K562 (cell line): Measurements from ENCODE around the gene SLC26A5. TPM values are rescaled to one million over a fixed set of nuclear protein-coding genes. Genes with fewer than 3 reads are reported as not detected.

ENCODE experiments used
- CBFB ChIP-seq: sonication (generic); formaldehyde crosslinking; IDR thresholded peaks from 2 replicates; pipeline ENCODE4 v1.4.0; 2020; ENCODE audit warnings: mild to moderate bottlenecking, missing genetic modification reagents
- COPS2 ChIP-seq: fragments of 450-650 bp; conservative IDR thresholded peaks from 2 replicates; pipeline ENCODE4 v1.6.1; 2016; ENCODE audit warnings: mild to moderate bottlenecking, moderate library complexity
- ELF2 ChIP-seq: fragments of 250-450 bp; sonication (Bioruptor Pico); IDR thresholded peaks from 2 replicates; pipeline ENCODE4 v1.5.0; 2021; ENCODE audit warnings: mild to moderate bottlenecking
- GATAD2A ChIP-seq: fragments of 450-650 bp; IDR thresholded peaks from 2 replicates; pipeline ENCODE4 v1.6.1; 2017
- GATAD2B ChIP-seq: fragments of 450-650 bp; IDR thresholded peaks from 2 replicates; pipeline ENCODE4 v1.6.1; 2017; ENCODE audit warnings: mild to moderate bottlenecking, borderline replicate concordance
- HDAC3 ChIP-seq: fragments of 450-650 bp; IDR thresholded peaks from 2 replicates; pipeline ENCODE4 v1.6.1; 2018; ENCODE audit warnings: borderline replicate concordance, mild to moderate bottlenecking, moderate library complexity; ENCODE audit not compliant: partially characterized antibody
- KAT7 ChIP-seq: sonication (generic); formaldehyde crosslinking; IDR thresholded peaks from 2 replicates; pipeline ENCODE4 v1.8.0; 2022; ENCODE audit warnings: missing genetic modification reagents, mild to moderate bottlenecking, borderline replicate concordance
- KLF1 ChIP-seq: fragments of 450-650 bp; IDR thresholded peaks from 2 replicates; pipeline ENCODE4 v1.6.1; 2016; ENCODE audit warnings: missing genetic modification characterization, missing compliant biosample characterization
- KLF16 ChIP-seq: IDR thresholded peaks from 2 replicates; pipeline ENCODE4 v1.6.1; 2016; ENCODE audit warnings: antibody characterized with exemption
- MEIS2 ChIP-seq: fragments of 450-650 bp; IDR thresholded peaks from 2 replicates; pipeline ENCODE4 v1.6.1; 2014; ENCODE audit warnings: mild to moderate bottlenecking; ENCODE audit not compliant: partially characterized antibody
- MTA2 ChIP-seq: fragments of 450-650 bp; IDR thresholded peaks from 2 replicates; pipeline ENCODE4 v1.6.1; 2016; ENCODE audit warnings: low read depth
- NCOR1 ChIP-seq: fragments of 450-650 bp; IDR thresholded peaks from 2 replicates; pipeline ENCODE4 v1.6.1; 2016; ENCODE audit warnings: mild to moderate bottlenecking, moderate library complexity
- PRPF4 ChIP-seq: fragments of 200-400 bp; formaldehyde crosslinking; IDR thresholded peaks from one replicate; pipeline ENCODE4 v1.6.1; 2017; ENCODE audit warnings: low read length, low read depth, mild to moderate bottlenecking; ENCODE audit not compliant: insufficient read depth, poor library complexity, severe bottlenecking
- PTRF ChIP-seq: fragments of 450-650 bp; IDR thresholded peaks from 2 replicates; pipeline ENCODE4 v1.6.1; 2016; ENCODE audit warnings: mild to moderate bottlenecking, missing genetic modification characterization, missing compliant biosample characterization
- RBBP5 ChIP-seq: fragments of 200-600 bp; sonication (generic); IDR thresholded peaks from 2 replicates; pipeline ENCODE4 v1.6.1; 2012; ENCODE audit warnings: borderline replicate concordance, mild to moderate bottlenecking, low read length, control low read depth, inconsistent platforms; ENCODE audit not compliant: insufficient read depth, poor library complexity, severe bottlenecking
- TAL1 ChIP-seq: fragments of 450-650 bp; IDR thresholded peaks from 2 replicates; pipeline ENCODE4 v1.6.1; 2016; ENCODE audit warnings: mild to moderate bottlenecking
- TBP ChIP-seq: optimal IDR thresholded peaks from 2 replicates; pipeline ENCODE3; 2011; ENCODE audit warnings: low read depth, low read length, improper control_type of control experiment
- TSC22D4 ChIP-seq: fragments of 450-650 bp; IDR thresholded peaks from 2 replicates; pipeline ENCODE4 v1.6.1; 2016; ENCODE audit warnings: missing genetic modification characterization, missing biosample characterization, control low read depth
- XRCC4 ChIP-seq: IDR thresholded peaks from one replicate; pipeline ENCODE4 v1.6.1; 2011; ENCODE audit not compliant: insufficient read depth, insufficient read length; ENCODE audit errors: extremely low read depth
- ZNF121 ChIP-seq: sonication (generic); formaldehyde crosslinking; conservative IDR thresholded peaks from 2 replicates; pipeline ENCODE4 v1.8.0; 2022; ENCODE audit warnings: missing genetic modification reagents
- ZNF212 ChIP-seq: fragments of 450-650 bp; formaldehyde crosslinking; IDR thresholded peaks from 2 replicates; pipeline ENCODE4 v1.4.0; 2020; ENCODE audit warnings: mild to moderate bottlenecking
- ZNF561 ChIP-seq: fragments of 450-650 bp; formaldehyde crosslinking; conservative IDR thresholded peaks from 2 replicates; pipeline ENCODE4 v1.4.0; 2020; ENCODE audit warnings: mild to moderate bottlenecking, moderate library complexity
- polyA plus RNA-seq, 8 experiments: library from polyadenylated mRNA; depleted of rRNA in 4 of 8; stranded (reverse) in 5 of 8; unstranded in 3 of 8; fragments of >200 nt; fragmentation: Nextera tagmentation in 2 of 8; fragmentation: Illumina TruSeq in 1 of 8; extraction: Ambion mirVana in 2 of 8; extraction: Trizol in 1 of 8; gene quantifications; 2 replicates each; pipeline versions ENCODE4 v1.2.1 to v1.2.3, GENCODE V29; 2011 to 2014; ENCODE audit warnings: inconsistent platforms in 1 of 8, missing spikeins in 1 of 8
- total RNA-seq, 7 experiments: library from RNA; depleted of rRNA in 6 of 7; stranded (reverse); fragments of >200 nt in 6 of 7; fragmentation: Illumina TruSeq in 2 of 7; extraction: Trizol in 2 of 7; gene quantifications; 2 replicates each; pipeline versions ENCODE4 v1.2.1 to v1.2.3, GENCODE V29; 2011 to 2021; ENCODE audit warnings: low replicate concordance in 1 of 7
- TF ChIP-seq, protein P1 (sequence below): sonication (generic); formaldehyde crosslinking; IDR thresholded peaks from 2 replicates; pipeline ENCODE4 v1.8.0; 2022; ENCODE audit warnings: missing genetic modification reagents, mild to moderate bottlenecking, borderline replicate concordance
- TF ChIP-seq, protein P2 (sequence below): sonication (generic); formaldehyde crosslinking; IDR thresholded peaks from 2 replicates; pipeline ENCODE4 v1.8.0; 2022; ENCODE audit warnings: mild to moderate bottlenecking, missing genetic modification reagents
- TF ChIP-seq, protein P3 (sequence below): fragments of 450-650 bp; IDR thresholded peaks from 2 replicates; pipeline ENCODE4 v1.6.1; 2016
- TF ChIP-seq, protein P4 (sequence below), 3 experiments: fragments of 200-800 bp in 1 of 3; sonication (Bioruptor generic) in 1 of 3; sonication (generic) in 1 of 3; formaldehyde crosslinking in 1 of 3; IDR thresholded peaks; 2 replicates each; pipeline versions ENCODE4 v1.6.1 to v1.8.0; 2016 to 2022; ENCODE audit warnings: mild to moderate bottlenecking in 2 of 3, missing compliant biosample characterization in 2 of 3, missing genetic modification characterization in 2 of 3, missing genetic modification reagents in 1 of 3

Gene SLC26A5
- total and polyA plus RNA-seq, 9 of the 15 experiments (the other 6 are each of a cell fraction or from before 2014, with no cell fraction given), result not detected

DNA sequence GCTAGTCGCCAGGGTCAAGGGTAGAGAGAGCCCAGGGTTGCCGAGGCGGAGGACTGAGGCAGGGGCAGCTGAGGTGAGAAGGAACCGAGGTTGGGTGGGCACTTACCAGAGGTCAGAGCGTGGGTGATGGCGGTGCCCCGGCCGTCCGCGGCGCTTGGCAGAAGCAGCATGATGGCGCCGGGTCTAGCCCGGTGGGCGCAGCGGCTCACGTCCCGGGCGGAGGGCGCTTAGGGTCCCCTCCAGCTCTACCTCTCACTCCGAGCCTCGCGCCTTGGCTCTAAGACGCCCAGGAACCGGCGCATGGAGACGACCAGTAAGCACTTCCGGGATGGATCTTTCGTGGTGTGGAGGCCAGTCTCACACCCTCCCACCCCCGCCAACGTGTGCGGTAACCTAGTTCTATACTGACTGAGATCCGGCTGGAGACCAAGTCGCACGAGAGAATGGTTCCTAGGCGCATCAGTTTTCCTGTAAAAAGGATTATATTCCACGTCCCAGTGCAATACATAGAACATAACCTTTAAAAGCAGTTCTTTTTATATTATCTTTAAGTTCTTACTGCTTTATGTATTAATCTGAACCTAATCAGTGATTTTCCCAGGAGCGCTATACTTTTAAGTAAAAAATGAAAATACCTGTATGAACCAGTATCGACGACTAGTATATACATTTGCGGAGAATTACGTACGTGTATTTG, 101.4 kb downstream of the SLC26A5 start, which contains the start of gene DNAJC2 (continued):
- peak; percentile 62; the same call in 1 of the 2 replicates for TF ChIP-seq NCOR1
- TF ChIP-seq PRPF4, result no peak
- TF ChIP-seq, protein P1, sequence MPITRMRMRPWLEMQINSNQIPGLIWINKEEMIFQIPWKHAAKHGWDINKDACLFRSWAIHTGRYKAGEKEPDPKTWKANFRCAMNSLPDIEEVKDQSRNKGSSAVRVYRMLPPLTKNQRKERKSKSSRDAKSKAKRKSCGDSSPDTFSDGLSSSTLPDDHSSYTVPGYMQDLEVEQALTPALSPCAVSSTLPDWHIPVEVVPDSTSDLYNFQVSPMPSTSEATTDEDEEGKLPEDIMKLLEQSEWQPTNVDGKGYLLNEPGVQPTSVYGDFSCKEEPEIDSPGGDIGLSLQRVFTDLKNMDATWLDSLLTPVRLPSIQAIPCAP (CRISPR knock-in tag), result no peak
- TF ChIP-seq, protein P2, sequence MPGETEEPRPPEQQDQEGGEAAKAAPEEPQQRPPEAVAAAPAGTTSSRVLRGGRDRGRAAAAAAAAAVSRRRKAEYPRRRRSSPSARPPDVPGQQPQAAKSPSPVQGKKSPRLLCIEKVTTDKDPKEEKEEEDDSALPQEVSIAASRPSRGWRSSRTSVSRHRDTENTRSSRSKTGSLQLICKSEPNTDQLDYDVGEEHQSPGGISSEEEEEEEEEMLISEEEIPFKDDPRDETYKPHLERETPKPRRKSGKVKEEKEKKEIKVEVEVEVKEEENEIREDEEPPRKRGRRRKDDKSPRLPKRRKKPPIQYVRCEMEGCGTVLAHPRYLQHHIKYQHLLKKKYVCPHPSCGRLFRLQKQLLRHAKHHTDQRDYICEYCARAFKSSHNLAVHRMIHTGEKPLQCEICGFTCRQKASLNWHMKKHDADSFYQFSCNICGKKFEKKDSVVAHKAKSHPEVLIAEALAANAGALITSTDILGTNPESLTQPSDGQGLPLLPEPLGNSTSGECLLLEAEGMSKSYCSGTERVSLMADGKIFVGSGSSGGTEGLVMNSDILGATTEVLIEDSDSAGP (CRISPR knock-in tag), result no peak; the same call in 1 of the 2 replicates
- TF ChIP-seq TSC22D4 (tag), result no peak
- peak; percentile 34; the same call in 1 of the 2 replicates for TF ChIP-seq CBFB (CRISPR knock-in tag)
- TF ChIP-seq, protein P3, sequence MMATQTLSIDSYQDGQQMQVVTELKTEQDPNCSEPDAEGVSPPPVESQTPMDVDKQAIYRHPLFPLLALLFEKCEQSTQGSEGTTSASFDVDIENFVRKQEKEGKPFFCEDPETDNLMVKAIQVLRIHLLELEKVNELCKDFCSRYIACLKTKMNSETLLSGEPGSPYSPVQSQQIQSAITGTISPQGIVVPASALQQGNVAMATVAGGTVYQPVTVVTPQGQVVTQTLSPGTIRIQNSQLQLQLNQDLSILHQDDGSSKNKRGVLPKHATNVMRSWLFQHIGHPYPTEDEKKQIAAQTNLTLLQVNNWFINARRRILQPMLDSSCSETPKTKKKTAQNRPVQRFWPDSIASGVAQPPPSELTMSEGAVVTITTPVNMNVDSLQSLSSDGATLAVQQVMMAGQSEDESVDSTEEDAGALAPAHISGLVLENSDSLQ, result no peak
- TF ChIP-seq GATAD2B, result peak; percentile 74
- no peak for TF ChIP-seq MTA2
- TF ChIP-seq PTRF (tag), result no peak
- TF ChIP-seq COPS2, result no peak
- TF ChIP-seq GATAD2A, result no peak; the same call in 1 of the 2 replicates
- TF ChIP-seq ZNF212 (CRISPR knock-in tag), result no peak
- peak; percentile 25 for TF ChIP-seq KLF1
- TF ChIP-seq MEIS2, result no peak
- TF ChIP-seq ELF2 (CRISPR knock-in tag), result peak; percentile 97
- no peak for TF ChIP-seq ZNF561 (CRISPR knock-in tag)
- TF ChIP-seq KAT7 (CRISPR knock-in tag), result no peak
- TF ChIP-seq TAL1, result no peak
- TF ChIP-seq, protein P4, sequence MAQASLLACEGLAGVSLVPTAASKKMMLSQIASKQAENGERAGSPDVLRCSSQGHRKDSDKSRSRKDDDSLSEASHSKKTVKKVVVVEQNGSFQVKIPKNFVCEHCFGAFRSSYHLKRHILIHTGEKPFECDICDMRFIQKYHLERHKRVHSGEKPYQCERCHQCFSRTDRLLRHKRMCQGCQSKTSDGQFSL (CRISPR knock-in tag; IDR thresholded peaks at IDR 0.05), result 0 out of 2 replicates have a peak, but pooled peaks have one; percentile 39
- TF ChIP-seq, protein P4 (tag; IDR thresholded peaks at IDR 0.05), result no peak; a peak in 1 of 4 replicates
- no peak for TF ChIP-seq XRCC4
- no peak for TF ChIP-seq HDAC3
- no peak for TF ChIP-seq KLF16
- no peak for TF ChIP-seq ZNF121 (CRISPR knock-in tag)
- TF ChIP-seq RBBP5, result peak; percentile 97
- peak; percentile 96 for TF ChIP-seq TBP
